Activated gamma-delta T cell treated with Interleukin-2 at 50 U/mL for 16 hours (primary cell): ENCODE measurements around the gene SERPINB6.
"Not testable (repeated sequence)": the region's sequence is repeated elsewhere in the genome, so short reads cannot be mapped to it uniquely, and the experiment has no call there.

Source experiments
- DNase-seq: peaks from one replicate; pipeline ENCODE4 v3.0.0-alpha.2; 2020

Gene SERPINB6

DNA sequence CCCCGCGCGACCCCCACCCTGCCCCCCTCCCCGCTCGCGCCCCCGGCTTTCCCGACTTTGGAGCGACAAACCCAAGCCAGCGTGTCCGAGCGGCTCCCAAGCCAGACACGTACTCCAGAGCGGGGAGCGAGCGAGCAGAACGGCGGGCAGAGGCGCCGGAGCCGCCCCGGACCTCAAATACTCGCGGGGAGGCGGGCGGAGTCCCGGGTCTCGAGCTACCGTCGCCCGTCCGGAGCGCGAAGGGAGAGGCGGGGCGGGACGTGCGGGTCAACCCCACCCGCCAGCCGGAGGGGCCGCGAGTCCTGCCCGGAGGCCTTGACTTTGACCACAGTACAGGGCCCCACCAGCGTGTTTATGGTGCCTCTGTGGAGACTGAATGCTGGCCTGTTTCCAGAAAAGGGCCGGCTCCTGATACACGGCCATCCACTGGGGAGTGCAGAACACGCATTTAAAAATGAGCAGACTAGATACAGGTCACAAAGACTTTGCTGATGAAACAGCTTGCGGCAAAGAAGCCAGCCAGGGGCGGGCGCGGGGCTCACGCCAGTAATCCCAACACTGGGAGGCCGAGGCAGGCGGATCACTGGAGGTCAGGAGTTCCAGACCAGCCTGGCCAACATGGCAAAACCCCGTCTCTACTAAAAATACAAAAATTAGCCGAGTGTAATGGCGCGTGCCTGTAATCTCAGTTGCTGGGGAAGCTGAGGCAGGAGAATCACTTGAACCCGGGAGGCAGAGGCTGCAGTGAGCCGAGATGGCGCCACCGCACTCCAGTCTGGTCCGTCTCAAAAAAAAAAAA, at the start of gene SERPINB6:
TSS of gene SERPINB6 (minus strand) at position 148 of the 799 bp plus-strand sequence. CDS start 12,235 bp downstream, outside the sequence.
- DNase-seq, result peak; percentile 37

GRCh38 chr6:3019749-3020320, 48.5 kb upstream of the SERPINB6 start:
- DNase-seq, result no peak

GRCh38 chr6:3019065-3019464, 47.7 kb upstream of the SERPINB6 start:
- DNase-seq, result no peak

DNA sequence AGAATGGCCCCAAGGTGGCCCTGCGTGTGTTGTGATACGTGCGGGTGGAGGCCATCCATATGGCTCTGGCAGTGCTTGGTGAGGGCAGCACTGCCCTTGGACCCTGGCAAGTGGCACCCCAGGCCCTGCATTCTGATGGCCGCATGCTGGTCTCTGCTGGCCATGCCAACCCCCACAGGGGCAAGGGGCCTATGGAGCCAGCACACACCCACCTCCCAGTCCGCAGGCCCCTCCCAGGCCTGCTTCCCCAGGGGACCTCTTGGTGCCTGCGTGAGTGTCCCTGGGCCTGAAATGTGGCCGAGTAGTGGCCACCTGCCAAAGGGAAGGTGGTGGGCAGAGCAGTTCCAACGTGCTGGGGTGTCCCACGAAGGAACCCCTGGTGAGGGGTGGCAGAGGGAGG, 45.9 kb upstream of the SERPINB6 start:
- DNase-seq, result no peak

- no peak for DNase-seq
These were observed 45.3 kb upstream of the SERPINB6 start for GRCh38 chr6:3016473-3017280.

GRCh38 chr6:3015144-3015543, 43.8 kb upstream of the SERPINB6 start:
- no peak for DNase-seq

GRCh38 chr6:3014675-3015066, 43.3 kb upstream of the SERPINB6 start:
- no peak for DNase-seq

DNA sequence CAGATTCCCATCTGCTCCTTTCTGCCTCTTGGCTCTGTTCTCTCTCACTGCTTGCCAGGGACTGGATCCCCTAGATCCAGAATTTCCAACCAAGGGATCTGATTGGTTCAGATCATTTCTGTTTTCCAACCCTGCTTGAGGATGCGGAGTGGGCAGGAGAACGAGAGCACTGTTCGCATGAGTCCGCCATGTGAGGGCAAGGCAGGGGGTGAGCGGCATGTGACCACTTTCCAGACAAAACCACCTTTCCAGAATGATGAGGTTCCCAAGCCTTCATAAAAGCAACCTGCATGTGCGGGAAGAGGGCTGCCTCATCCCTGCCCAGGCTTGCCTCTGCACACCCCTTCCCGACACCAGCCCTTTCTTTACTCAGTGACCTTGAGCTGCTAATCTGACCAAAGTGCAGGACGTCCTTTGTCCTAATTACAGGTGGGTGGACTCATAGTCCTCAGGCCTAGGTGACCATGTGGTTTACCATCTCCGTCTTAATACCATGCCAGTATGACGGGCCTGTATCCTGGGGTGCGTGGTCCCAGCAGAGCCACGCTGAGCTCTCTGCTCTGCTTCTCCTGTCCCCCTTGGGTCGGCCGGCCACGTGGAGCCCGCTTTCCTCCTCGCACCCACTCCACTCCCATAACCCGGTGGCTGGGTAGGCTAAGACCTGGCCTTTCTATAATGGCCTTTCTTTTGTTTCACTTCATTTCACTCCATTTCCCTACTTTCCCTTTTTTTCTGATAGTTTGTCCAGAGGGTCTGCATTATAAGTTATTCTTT, 42.7 kb upstream of the SERPINB6 start:
- no peak for DNase-seq

- no peak for DNase-seq
These were observed 42.1 kb upstream of the SERPINB6 start for GRCh38 chr6:3013486-3013885.

DNA sequence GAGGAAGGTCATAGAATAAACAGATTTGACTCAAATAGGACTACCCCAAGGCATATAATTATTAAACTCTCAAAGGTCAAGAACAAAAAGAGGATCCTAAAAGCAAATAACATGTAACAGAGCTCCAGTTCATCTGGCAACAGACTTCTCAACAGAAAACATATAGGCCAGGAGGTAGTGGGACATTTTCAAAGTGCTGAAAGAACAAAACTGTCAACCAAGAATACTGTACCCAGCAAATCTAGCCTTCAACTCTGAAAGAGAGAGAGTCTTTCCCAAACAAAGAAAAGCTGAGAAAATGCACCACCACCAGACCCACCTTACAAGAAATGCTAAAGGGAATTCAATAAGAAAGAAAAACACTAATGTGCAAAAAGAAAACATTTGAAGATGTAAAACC, 40.2 kb upstream of the SERPINB6 start:
- no peak for DNase-seq

- no peak for DNase-seq
These were observed 39.8 kb upstream of the SERPINB6 start for GRCh38 chr6:3011158-3011557.

GRCh38 chr6:3009930-3010329, 38.6 kb upstream of the SERPINB6 start:
- DNase-seq, result no peak

DNA sequence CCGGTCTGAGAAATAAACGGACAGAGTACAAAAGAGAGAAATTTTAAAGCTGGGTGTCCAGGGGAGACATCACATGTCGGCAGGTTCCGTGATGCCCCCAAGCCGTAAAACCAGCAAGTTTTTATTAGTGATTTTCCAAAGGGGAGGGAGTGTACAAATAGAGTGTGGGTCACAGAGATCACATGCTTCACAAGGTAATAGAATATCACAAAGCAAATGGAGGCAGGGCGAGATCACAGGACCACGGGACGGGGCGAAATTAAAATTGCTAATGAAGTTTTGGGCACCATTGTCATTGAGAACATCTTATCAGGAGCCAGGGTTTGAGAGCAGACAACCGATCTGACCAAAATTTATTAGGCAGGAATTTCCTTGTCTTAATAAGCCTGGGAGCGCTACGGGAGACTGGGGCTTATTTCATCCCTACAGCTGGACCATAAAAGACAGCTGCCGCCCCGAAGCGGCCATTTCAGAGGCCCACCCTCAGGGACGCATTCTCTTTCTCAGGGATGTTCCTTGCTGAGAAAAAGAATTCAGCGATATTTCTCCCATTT, 37.4 kb upstream of the SERPINB6 start:
- not testable (repeated sequence) for DNase-seq

GRCh38 chr6:3007571-3007970, 36.2 kb upstream of the SERPINB6 start:
- no peak for DNase-seq

DNA sequence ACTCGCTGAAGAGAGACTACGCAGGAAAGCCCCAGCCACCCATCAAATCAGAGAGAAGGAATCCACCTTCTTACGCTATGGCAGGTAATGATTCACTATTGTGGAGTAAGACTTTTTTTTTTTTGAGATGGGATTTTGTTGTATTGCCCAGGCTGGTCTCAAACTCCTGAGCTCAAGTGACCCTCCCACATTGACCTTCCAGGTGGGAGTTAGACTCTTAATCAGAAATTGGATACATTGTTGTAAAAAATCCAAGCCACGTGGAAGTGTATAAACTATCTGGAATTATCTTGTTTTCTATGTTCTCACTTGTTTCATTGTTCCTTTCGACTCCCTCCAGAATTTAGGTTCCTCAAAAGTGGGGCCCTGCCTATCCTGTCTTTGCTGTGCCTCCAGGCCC, 35.1 kb upstream of the SERPINB6 start:
- no peak for DNase-seq

- DNase-seq, result no peak
These were observed 34.5 kb upstream of the SERPINB6 start for GRCh38 chr6:3005874-3006273.

DNA sequence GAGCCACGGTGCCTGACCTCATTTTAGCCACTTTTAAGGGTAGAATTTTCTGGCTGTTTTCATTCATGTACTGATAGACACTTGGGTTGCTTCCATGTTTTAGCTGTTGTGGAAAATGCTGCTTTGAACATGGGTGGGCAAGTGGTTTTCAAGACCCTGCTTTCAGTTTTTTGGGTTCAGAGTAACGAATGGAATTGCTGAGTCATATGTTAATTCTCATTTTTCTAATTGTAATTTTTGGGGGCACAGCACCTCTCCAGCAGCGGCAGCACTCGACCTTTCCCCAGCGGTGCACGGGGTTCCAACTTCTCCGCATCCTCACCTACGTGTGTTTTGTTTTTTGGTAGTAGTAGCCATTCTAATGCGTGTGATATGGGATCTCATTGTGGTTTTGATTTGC, 33.7 kb upstream of the SERPINB6 start:
- no peak for DNase-seq

DNA sequence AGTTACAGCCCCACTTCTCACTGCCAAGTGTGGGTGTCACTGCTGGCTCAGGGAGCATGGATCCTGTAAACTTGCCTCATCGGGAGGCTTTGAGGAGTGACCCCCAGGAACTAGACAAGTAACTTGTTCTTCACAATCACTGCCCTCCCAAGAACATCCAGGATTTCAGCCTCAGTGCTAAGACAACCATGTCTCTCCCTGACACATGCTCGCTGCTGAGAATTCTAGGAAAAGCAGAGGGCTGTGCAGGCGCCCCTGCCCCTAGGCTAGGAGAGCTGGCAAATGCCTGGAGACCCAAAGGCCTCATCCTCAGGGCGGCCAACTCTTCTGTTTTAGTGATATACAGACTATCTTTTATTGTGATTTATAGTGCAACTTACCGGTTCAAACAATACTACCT, 31.9 kb upstream of the SERPINB6 start:
- not testable (repeated sequence) for DNase-seq

DNA sequence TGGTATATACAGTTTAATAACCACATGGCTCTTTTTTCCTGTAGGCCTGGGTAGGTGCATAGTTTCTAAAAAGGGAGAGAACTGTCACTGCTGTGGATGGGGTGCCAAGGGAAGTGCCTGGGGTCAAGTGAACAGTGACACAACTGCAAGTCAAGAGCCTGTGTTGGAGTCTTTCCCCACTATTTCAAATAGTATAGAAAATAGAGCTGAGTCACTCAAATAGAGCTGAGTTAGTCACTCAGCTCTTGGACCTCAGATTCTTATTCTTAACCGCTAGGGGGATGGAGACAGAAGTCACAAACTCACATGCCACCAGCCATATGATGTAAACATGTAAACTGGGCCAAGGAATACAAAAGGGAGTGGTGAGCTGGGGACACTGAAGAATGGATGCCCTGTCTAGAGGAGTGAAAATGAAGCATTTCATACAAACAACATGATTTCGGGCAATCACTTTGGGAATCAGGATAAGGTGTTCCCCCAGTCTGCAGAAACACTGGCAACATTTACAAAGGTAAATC, 30.5 kb upstream of the SERPINB6 start:
- no peak for DNase-seq

GRCh38 chr6:3001146-3001772, 29.9 kb upstream of the SERPINB6 start:
- no peak for DNase-seq

DNA sequence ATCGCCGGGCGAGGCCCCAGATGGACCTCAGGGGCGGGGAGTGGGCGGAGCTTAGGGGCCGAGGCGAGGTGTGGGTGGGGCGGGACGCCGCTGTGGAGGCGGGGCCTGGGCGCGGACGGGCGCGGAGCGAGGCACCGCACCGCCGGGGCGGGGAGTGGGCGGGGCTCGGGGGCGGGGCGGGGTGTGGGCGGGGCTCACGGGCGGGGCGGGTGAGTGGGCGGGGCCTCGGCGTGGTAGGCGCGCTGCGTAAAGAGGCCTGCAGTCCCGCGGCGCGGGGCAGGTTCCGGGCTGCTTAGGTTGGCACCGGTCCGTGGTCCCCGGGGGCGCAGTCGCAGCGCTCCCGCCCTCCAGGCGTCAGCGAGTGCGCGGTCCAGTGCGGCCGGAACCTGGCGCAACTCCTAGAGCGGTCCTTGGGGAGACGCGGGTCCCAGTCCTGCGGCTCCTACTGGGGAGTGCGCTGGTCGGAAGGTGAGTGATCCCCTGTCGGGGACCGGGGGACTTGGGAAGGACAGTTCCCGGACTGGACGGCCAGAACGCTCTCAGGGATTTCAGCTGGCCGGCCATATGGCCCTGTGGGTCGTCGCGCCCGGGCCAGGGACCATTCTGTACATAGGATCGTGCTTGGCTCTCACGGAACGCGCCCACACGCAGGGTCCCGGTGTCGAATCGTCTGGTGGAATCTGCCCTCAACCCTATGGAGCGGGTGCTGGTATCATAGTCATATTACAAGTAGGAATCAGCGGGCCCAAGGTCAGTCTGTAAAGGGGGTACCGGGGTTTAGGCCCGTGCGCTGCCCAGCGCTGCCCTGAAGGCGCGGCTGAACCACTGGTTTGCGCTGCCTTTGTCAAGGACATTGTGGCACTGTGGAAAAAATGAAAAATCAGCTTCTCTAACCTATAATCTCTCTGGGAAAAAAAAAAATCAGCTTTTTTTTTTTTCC, 28.5 kb upstream of the SERPINB6 start, which contains the start of gene NQO2:
TSS of gene NQO2 (plus strand) at position 277 of the 940 bp plus-strand sequence. CDS start 6,659 bp downstream, outside the sequence.
- peak; percentile 91 for DNase-seq
